ENCODE measurements around the gene LAMB4.

Gene LAMB4

GRCh38 chr7:108129018-108129965 is 869 bp downstream of the LAMB4 start:
- no peaks in the 10 kb centered on the region; the same call in 1 of the 2 replicates for H3K27me3 ChIP-seq (ENCODE audit: insufficient read depth, low read length)
- TF ChIP-seq EZH2 (IDR thresholded peaks at IDR 0.05; ENCODE audit: borderline replicate concordance, low read length): no peak
- no peak for TF ChIP-seq CTCF (IDR thresholded peaks at IDR 0.05; ENCODE audit: low read length)
- H3K4me3 ChIP-seq (ENCODE audit: low read depth, low read length, poor library complexity, severe bottlenecking): no peak overlapping the region
- H3K4me1 ChIP-seq (ENCODE audit: insufficient read depth, low read length, severe bottlenecking): no peaks in the 10 kb centered on the region
- H2AFZ ChIP-seq (ENCODE audit: low read length): no peak overlapping the region
- H3K79me2 ChIP-seq (ENCODE audit: insufficient read depth, low read length): no peaks in the 10 kb centered on the region
- H3K36me3 ChIP-seq (ENCODE audit: insufficient read depth, low read length): no peaks in the 10 kb centered on the region
- no peak overlapping the region for H3K27ac ChIP-seq (ENCODE audit: low read depth, low read length, poor library complexity, severe bottlenecking)
- H4K20me1 ChIP-seq (ENCODE audit: insufficient read depth, low read length): no peaks in the 10 kb centered on the region
- no peaks in the 10 kb centered on the region for H3F3A ChIP-seq (ENCODE audit: insufficient read depth, low read length)
- H3K9me2 ChIP-seq (ENCODE audit: low read depth, low read length): no peaks in the 10 kb centered on the region
- H3K9me3 ChIP-seq (ENCODE audit: low read length): no peaks in the 10 kb centered on the region
- no peak overlapping the region for H3K4me2 ChIP-seq (ENCODE audit: low read length)
- H3K9ac ChIP-seq (ENCODE audit: low read length): no peak overlapping the region

- Histone ChIP-seq H3K9me2 (ENCODE audit: low read depth, low read length) (no peaks in the 10 kb centered on the region), H3F3A (ENCODE audit: insufficient read depth, low read length) (no peaks in the 10 kb centered on the region), H3K36me3 (ENCODE audit: insufficient read depth, low read length) (no peaks in the 10 kb centered on the region), H3K9me3 (ENCODE audit: low read length) (no peaks in the 10 kb centered on the region), H3K4me2 (ENCODE audit: low read length) (no peak overlapping the region), H3K4me3 (ENCODE audit: low read depth, low read length, poor library complexity, severe bottlenecking) (no peak overlapping the region), H3K27me3 (ENCODE audit: insufficient read depth, low read length) (no peaks in the 10 kb centered on the region; the same call in 1 of the 2 replicates), H3K4me1 (ENCODE audit: insufficient read depth, low read length, severe bottlenecking) (no peaks in the 10 kb centered on the region), H3K79me2 (ENCODE audit: insufficient read depth, low read length) (no peaks in the 10 kb centered on the region), H2AFZ (ENCODE audit: low read length) (no peak overlapping the region), H3K9ac (ENCODE audit: low read length) (no peak overlapping the region), H3K27ac (ENCODE audit: low read depth, low read length, poor library complexity, severe bottlenecking) (no peak overlapping the region), H4K20me1 (ENCODE audit: insufficient read depth, low read length) (no peaks in the 10 kb centered on the region)
- TF ChIP-seq EZH2 (IDR thresholded peaks at IDR 0.05; ENCODE audit: borderline replicate concordance, low read length): no peak
- TF ChIP-seq CTCF (IDR thresholded peaks at IDR 0.05; ENCODE audit: low read length): no peak
These were observed 1.6 kb downstream of the LAMB4 start for GRCh38 chr7:108128514-108128913.

GRCh38 chr7:108127461-108127860 is 2.7 kb downstream of the LAMB4 start:
- H3K4me3 ChIP-seq (ENCODE audit: low read depth, low read length, poor library complexity, severe bottlenecking): no peak overlapping the region
- H3K4me2 ChIP-seq (ENCODE audit: low read length): no peak overlapping the region
- no peaks in the 10 kb centered on the region; the same call in 1 of the 2 replicates for H3K27me3 ChIP-seq (ENCODE audit: insufficient read depth, low read length)
- H3K9ac ChIP-seq (ENCODE audit: low read length): no peak overlapping the region
- no peaks in the 10 kb centered on the region for H4K20me1 ChIP-seq (ENCODE audit: insufficient read depth, low read length)
- no peaks in the 10 kb centered on the region for H3K4me1 ChIP-seq (ENCODE audit: insufficient read depth, low read length, severe bottlenecking)
- no peak overlapping the region for H3K27ac ChIP-seq (ENCODE audit: low read depth, low read length, poor library complexity, severe bottlenecking)
- no peaks in the 10 kb centered on the region for H3K9me3 ChIP-seq (ENCODE audit: low read length)
- no peaks in the 10 kb centered on the region for H3F3A ChIP-seq (ENCODE audit: insufficient read depth, low read length)
- H3K36me3 ChIP-seq (ENCODE audit: insufficient read depth, low read length): no peaks in the 10 kb centered on the region
- no peaks in the 10 kb centered on the region for H3K9me2 ChIP-seq (ENCODE audit: low read depth, low read length)
- TF ChIP-seq CTCF (IDR thresholded peaks at IDR 0.05; ENCODE audit: low read length) (no peak), EZH2 (IDR thresholded peaks at IDR 0.05; ENCODE audit: borderline replicate concordance, low read length) (no peak)
- no peak overlapping the region for H2AFZ ChIP-seq (ENCODE audit: low read length)
- H3K79me2 ChIP-seq (ENCODE audit: insufficient read depth, low read length): no peaks in the 10 kb centered on the region

All from OCI-LY1 (cell line).